Measurements from ENCODE around the gene ARMC12.

The ARMC12 gene

GRCh38 chr6:35735452-35735851, 1.4 kb upstream of the ARMC12 start:
- DNase-seq (ENCODE audit: low read depth) = no peak

- peak; percentile 78 for DNase-seq (ENCODE audit: low read depth)
Measured at GRCh38 chr6:35736253-35736894, 458 bp upstream of the ARMC12 start.

GRCh38 chr6:35737413-35738211, 780 bp downstream of the ARMC12 start:
- DNase-seq (ENCODE audit: low read depth) = no peak

- no peak for DNase-seq (ENCODE audit: low read depth)
Measured at GRCh38 chr6:35739645-35740524, 3.1 kb downstream of the ARMC12 start.

GRCh38 chr6:35742842-35743241, 6.0 kb downstream of the ARMC12 start:
- DNase-seq (ENCODE audit: low read depth) = no peak

GRCh38 chr6:35745509-35745908, 8.7 kb downstream of the ARMC12 start:
- no peak for DNase-seq (ENCODE audit: low read depth)

- DNase-seq (ENCODE audit: low read depth) = no peak
Measured at GRCh38 chr6:35746516-35746915, 9.7 kb downstream of the ARMC12 start.

GRCh38 chr6:35747877-35748276, 11.0 kb downstream of the ARMC12 start:
- no peak for DNase-seq (ENCODE audit: low read depth)

GRCh38 chr6:35750557-35750956, 13.7 kb downstream of the ARMC12 start:
- DNase-seq (ENCODE audit: low read depth) = no peak

- DNase-seq (ENCODE audit: low read depth) = no peak
Measured at GRCh38 chr6:35751594-35751993, 14.8 kb downstream of the ARMC12 start.

- DNase-seq (ENCODE audit: low read depth) = no peak
Measured at GRCh38 chr6:35752330-35752729, 15.5 kb downstream of the ARMC12 start.

- no peak for DNase-seq (ENCODE audit: low read depth)
Measured at GRCh38 chr6:35754452-35755277, 17.8 kb downstream of the ARMC12 start.

GRCh38 chr6:35755278-35755924, 18.6 kb downstream of the ARMC12 start:
- DNase-seq (ENCODE audit: low read depth) = no peak

GRCh38 chr6:35757456-35758123, 20.8 kb downstream of the ARMC12 start:
- no peak for DNase-seq (ENCODE audit: low read depth)

GRCh38 chr6:35759426-35759825, 22.6 kb downstream of the ARMC12 start:
- no peak for DNase-seq (ENCODE audit: low read depth)

- no peak for DNase-seq (ENCODE audit: low read depth)
Measured at GRCh38 chr6:35765739-35766138, 28.9 kb downstream of the ARMC12 start.

- DNase-seq (ENCODE audit: low read depth) = no peak
Measured at GRCh38 chr6:35769211-35769610, 32.4 kb downstream of the ARMC12 start.

- DNase-seq (ENCODE audit: low read depth) = no peak
Measured at GRCh38 chr6:35771343-35771627, 34.5 kb downstream of the ARMC12 start.

GRCh38 chr6:35774116-35774794, 37.4 kb downstream of the ARMC12 start:
- no peak for DNase-seq (ENCODE audit: low read depth)

GRCh38 chr6:35775031-35775430, 38.2 kb downstream of the ARMC12 start:
- no peak for DNase-seq (ENCODE audit: low read depth)
